NOMO-1 treated with DMSO at 0.1 percent for 48 hours (cell line): Measurements from ENCODE around the gene PKP3.
"Not testable (repeated sequence)": the region's sequence is repeated elsewhere in the genome, so short reads cannot be mapped to it uniquely, and the experiment has no call there.

ENCODE experiments used
- DNase-seq: peaks from one replicate; lab custom pipeline; 2025; ENCODE audit not compliant: unreplicated experiment; lab: John Stamatoyannopoulos, UW

Gene PKP3

GRCh38 chr11:362642-363442 lies 31.2 kb upstream of the PKP3 start:
- DNase-seq, result no peak

GRCh38 chr11:363443-363805 lies 30.6 kb upstream of the PKP3 start:
- DNase-seq, result not testable (repeated sequence)

DNA sequence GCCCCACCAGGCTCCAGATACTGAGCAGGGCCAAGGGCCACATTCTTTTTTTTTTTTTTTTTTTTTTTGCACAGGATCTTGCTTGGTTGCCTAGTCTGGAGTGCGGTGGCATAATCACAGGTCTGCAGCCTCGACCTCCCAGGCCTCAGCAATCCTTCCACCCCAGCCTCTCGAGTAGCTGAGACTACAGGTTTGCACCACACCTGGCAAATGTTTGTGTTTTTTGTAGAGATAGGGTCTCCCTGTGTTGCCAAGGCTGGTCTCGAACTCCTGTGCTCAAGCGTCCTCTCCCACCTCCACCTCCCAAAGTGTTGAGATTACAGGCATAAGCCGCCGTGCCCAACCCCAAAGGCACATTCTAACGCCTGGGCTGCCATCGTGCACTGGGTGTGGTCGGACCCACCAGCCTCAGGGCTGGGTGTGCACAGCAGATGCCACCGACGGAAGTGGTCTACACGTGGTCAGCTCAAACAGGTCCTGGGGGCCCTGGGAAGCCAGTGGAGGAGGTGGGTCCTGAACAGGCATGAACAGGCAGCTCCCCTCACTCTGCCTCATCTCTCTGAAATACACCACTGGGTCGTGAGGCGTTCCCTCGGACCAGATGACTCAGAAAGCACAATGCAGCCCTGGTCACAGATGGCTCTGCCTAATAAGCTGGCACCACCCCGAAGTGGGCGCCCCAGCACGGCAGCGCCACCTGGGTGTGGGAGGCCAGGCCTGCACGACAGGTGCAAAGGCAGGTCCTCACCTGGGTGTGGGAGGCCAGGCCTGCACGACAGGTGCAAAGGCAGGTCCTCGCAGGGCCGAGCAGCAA lies 29.9 kb upstream of the PKP3 start:
- peak; percentile 11 for DNase-seq

DNA sequence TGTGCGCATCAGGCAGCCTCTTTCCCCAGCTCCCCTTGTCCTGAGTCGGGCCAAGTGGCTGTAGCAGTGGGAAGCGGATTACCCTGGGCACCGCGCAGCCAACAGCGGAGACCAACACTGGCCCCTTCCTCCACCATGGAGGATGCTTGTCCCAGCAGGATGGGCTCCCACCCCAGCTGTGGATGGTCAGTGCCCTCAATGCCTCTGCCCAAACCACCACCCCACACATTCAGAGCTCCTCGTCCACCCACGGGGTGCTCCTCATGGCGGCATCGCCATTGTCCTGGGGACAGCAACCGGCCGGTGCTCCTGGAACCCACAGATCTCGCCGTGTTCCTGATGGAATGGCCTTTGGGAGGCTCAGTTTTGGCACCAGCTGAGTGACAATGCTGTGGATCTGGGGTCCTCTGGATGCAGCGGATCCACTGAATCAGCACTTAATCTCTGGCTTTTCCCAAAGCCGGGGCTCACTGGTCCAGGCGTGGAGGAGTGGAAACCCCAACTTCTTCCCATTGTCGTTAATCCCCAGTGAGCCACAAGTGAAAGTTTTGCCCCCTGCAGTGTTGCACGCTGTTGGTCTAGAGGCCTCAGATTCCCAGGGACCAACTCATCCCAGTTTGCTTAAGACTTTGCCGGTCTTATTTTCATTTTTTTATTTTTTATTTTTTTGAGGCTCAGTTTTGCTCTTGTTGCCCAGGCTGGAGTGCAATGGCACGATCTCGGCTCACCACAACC lies 28.9 kb upstream of the PKP3 start:
- no peak for DNase-seq

GRCh38 chr11:365831-366230 lies 28.2 kb upstream of the PKP3 start:
- DNase-seq, result no peak

GRCh38 chr11:367956-368413 lies 26.0 kb upstream of the PKP3 start:
- DNase-seq, result no peak

GRCh38 chr11:368414-369335 lies 25.3 kb upstream of the PKP3 start:
- no peak for DNase-seq

DNA sequence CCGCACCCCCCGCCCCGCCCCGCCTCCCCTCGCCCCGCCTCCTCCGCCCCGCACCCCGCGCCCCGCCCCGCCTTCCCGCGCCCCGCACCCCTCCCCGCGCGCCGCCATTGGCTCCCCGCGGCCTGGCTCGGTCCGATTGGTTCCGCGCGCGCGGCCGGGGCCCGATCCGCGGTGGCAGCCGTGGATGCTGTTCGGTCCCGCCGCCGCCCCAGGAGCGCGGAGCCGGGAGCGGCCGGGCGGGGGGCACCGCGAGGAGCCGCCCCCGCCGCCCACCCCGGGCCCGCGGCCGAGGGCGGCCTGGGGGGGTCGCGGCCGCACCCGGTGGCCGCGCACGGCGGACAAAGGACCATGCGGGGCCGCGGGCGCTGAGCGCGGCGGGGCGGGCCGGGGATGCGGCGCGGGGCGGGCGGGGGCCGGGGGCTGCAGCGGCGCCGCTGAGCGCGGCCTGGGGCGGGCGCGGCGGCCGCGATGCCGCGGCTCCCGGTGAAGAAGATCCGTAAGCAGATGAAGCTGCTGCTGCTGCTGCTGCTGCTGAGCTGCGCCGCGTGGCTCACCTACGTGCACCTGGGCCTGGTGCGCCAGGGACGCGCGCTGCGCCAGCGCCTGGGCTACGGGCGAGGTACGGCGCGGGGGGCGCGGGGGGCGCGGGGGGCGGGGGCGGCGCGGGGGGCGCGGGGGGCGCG lies 24.5 kb upstream of the PKP3 start, which contains the start of gene B4GALNT4:
B4GALNT4 (plus strand) TSS at position 164 of the 683 bp plus-strand sequence; CDS start at position 469, 305 bp downstream.
- DNase-seq, result no peak

GRCh38 chr11:370070-370941 lies 23.7 kb upstream of the PKP3 start:
- no peak for DNase-seq

GRCh38 chr11:371051-371450 lies 23.0 kb upstream of the PKP3 start:
- DNase-seq, result no peak

GRCh38 chr11:371716-372590 lies 22.1 kb upstream of the PKP3 start:
- no peak for DNase-seq

DNA sequence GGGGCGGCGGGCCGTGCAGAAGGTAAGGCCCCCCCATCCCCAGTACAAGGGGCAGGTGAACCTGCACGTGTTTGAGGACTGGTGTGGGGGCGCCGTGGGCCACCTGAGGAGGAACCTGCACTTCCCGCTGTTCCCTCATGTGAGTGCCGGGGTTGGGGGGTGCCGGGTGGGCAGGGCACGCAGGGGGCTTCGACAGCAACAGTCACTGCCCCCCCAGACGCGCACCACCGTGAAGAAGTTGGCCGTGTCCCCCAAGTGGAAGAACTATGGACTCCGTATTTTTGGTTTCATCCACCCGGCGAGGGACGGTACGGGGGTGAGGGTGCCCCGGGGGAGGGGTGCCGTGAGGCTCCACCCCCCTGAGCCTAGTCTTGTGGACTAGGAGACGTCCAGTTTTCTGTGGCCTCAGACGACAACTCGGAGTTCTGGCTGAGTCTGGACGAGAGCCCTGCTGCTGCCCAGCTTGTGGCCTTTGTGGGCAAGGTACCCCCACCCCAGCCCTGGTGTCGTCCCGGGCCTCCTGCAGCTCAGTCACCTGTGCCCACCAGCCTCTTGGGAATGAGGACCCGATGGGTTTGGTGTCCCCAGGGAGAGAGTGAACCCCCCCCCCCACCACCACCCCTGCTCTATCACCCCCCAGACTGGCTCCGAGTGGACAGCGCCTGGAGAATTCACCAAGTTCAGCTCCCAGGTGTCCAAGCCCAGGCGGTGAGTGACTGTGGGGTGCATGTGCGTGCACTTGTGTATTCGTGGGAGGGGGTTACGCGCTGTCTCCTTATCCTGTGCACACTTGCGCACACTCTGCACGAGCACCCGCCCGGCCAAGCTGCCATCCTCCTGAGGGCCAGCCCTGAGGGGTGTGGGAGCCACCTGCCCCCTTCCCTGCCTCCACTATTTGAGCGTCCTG lies 20.9 kb upstream of the PKP3 start:
- DNase-seq, result no peak

DNA sequence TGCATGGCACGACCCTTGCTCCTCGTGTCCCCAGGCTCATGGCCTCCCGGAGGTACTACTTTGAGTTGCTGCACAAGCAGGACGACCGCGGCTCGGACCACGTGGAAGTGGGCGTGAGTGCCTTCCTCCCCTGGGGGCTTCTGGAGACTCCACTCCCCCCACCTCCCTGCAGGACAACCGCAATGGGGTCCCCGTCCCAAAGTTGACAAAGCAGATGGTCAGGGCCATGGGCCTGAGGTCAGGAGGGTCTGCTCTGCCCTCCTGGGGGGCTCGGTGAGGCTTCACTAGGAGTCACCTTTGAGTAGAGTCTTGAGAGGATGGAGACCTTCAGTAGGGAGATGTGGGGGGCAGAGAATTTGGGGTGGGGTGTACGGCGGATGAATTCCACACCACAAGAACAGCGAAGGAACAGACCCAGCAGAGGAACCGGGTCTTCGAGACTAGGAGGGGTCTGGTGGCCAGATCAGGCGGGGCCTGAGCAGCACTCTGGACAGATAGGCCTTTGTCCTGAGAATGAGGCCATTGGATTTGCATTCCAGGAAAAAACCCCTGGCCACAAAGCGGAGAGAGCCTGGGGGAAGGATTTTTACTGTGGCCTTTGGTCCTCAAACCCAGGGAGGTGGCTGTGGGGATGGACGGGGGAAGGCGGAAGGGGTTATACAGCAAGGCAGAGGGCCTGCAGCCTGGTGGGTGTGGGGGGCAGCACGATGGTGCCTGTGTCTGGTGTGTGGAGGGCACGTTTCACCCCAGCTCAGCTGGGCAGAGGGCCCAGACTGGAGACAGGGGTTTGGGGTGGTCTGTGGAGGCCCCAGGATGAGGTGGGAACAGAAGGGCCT lies 20.1 kb upstream of the PKP3 start:
- DNase-seq, result no peak

DNA sequence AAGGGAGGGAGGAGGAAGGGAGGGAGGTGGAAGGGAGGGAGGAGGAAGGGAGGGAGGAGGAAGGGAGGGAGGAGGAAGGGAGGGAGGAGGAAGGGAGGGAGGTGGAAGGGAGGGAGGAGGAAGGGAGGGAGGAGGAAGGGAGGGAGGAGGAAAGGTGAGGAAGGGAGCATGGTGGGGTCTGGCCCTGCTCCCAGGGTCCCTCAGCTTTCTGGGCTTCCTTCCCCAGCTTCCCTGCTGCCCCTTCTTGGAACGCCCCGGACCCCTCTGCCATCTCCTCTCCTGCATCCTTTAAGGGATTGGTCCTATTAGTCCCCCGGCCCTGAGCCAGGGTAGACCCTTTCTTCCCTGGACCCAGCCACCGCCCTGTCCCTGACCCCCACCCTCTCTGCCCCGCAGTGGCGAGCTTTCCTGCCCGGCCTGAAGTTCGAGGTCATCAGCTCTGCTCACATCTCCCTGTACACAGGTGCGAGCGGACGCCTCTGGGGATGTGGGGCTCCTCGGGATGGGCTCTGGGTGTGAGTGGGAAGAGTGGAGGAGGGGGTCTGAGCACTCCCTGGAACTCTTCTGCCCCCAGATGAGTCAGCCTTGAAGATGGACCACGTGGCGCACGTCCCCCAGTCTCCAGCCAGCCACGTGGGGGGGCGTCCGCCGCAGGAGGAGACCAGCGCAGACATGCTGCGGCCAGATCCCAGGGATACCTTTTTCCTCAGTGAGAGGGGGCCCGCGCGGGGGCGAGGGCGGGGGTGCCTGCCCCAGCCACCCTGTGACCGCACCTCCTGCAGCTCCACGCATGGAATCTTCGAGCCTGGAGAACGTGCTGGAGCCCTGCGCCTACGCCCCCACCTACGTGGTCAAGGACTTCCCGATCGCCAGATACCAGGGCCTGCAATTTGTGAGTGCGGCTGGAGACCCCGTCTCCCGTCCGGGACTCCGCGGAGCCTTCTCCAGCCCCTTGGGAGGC lies 18.7 kb upstream of the PKP3 start:
- no peak for DNase-seq
